HG03159 (cell line): ENCODE data around the gene GARIN1A.

Experiments used
- ATAC-seq: cut with Tn5 transposase; IDR thresholded peaks from one replicate; pipeline ENCODE4 v1.9.1; 2021; ENCODE audit warnings: mild to moderate bottlenecking, moderate library complexity; ENCODE audit not compliant: unreplicated experiment

GARIN1A gene

GRCh38 chr7:128713794-128714193 lies 41.7 kb downstream of the GARIN1A start:
- no peak for ATAC-seq

DNA sequence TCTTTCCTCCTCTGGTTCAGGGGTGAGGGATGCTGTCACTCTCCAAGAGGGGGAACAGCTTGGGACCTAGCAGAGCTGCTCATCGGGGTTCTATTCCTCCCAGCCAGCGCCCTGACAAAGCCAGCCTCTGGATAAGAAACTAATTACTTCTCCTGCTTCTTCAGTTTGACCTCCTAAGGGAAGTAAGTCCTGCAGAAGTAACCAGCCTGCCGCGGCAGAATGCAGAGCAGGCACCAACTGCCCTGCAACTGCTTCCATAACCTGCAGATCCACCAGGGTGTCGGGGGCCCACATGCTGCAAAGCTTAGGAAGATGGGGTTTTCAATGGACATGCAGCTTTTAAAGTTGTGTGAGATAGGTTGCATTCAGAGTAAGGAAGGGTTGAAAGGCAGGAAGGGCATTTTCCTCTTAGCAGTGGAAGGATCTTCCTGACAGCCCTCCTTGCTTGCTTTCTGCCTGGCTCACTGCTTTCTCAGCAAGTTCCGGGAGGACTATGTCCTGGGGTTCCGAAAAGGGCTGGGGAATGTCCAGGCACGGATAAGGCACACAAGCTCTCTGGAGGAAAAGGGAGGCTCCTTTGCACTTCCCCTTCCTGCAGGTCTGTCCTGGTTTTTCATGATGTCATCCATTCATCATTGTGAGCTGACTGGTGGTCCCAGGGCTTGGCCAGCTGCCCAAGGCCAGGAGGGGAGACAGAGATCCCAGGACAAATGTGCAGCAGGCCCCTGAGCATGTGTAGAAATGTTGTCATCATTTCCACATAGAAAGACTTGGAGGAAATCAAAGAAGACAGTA lies 42.8 kb downstream of the GARIN1A start:
- ATAC-seq = no peak

- no peak for ATAC-seq
Observed at GRCh38 chr7:128718967-128719642, 47.0 kb downstream of the GARIN1A start.

DNA sequence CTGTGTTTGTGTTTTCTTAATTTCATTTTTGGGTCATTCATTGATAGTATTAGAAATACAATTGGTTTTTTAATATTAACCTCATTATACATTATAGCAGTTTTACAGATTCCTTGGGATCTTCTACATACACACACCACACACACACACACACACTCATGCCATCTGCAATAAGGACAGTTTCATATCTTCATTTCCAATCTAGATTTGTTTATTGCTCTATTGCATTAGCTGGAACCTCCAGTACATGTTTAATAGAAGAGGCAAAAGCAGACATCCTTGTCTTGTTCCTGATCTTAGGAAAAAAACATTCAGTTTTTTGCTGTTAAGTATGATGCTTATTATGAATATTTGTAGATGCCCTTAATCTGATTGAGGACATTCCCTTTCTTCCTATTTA lies 49.3 kb downstream of the GARIN1A start:
- ATAC-seq = no peak
